ENCODE data around the gene IDH3G. TPM values are rescaled to one million over a fixed set of nuclear protein-coding genes. Genes with fewer than 3 reads are reported as not detected.
A peak's percentile ranks its signal among the peaks of the same experiment; 100 is the strongest.

Gene IDH3G
- total RNA-seq, 2 donors from 2014 or later, result 34.0 to 41.0 TPM

DNA sequence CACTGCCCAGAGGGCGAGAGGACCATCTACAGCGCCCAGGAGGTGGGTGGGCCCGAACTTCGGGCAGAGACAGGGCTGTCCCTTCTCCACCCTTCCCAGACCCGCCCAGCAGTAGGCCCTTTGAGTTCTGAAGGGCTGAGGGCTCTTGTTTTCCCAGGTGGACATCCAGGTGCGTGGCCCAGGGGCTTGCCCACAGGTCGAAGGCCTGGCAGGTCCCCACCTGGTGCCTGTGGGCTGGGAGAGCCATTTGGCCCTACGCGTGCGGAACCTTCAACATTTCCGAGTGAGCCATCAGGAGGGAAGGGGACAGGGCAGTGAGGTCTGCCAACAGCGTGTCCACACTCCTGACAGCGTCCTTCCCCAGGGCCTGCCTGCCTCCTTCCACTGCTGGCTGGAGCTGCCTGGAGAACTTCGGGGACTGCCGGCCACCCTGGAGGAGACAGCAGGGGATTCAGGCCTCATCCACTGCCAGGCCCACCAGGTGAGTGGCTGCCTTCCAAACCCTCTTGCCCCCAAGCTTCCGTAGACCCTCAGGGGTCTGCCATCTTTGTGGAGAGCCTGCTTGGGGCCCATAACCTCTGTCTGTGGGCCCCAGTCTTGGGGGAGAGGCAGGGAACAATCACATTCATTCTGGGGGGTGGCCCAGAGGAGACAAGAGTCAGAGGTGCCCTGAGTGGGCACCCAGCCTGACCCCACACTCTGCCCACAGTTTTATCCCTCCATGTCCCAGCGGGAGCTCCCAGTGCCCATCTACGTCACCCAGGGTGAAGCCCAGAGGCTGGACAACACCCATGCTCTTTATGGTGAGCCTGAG lies 23.4 kb downstream of the IDH3G start:
- Mint-ChIP-seq H3K9me3 (no peaks in the 10 kb centered on the region), H3K4me3 (no peak overlapping the region), H3K4me1 (ENCODE audit: low read depth) (peaks cover 10% of the 10 kb centered on the region), H3K36me3 (ENCODE audit: insufficient read depth in 2 of 2) (no peaks in the 10 kb centered on the region), H3K27me3 (ENCODE audit: low read depth) (no peaks in the 10 kb centered on the region), H3K27ac (no peak overlapping the region)
- DNase-seq (no peak), ATAC-seq (replicated peaks in 1 of 2) (no peak)

DNA sequence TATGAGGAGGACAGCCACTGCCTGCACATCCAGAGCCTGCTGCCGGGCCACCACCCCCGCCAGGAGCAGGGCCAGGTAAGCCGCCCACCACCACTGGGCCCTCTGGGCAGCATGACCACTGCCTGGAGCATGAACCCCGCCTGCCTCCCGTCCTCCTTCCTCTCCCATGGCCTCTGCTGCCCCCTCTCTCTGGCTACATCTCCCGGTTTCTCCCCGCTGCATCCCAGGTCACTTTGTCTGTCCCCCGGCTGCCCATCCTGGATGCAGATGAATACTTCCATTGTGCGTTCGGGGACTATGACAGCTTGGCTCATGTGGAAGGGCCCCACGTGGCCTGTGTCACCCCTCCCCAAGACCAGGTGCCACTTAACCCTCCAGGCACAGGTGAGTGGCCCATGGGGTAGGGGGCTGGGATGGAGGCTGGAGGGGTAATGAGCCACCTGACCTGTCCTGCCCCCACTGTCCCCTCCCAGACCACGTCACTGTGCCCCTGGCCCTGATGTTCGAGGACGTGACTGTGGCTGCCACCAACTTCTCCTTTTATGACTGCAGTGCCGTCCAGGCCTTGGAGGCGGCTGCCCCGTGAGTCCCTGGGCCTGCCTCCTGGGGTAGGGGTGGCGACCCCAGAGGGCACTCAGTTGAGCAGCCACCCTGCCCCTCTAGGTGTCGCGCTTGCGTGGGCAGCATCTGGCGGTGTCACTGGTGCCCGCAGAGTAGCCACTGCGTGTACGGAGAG lies 24.1 kb downstream of the IDH3G start:
- H3K9me3 Mint-ChIP-seq, result no peaks in the 10 kb centered on the region
- no peak for DNase-seq
- no peaks in the 10 kb centered on the region for H3K27me3 Mint-ChIP-seq (ENCODE audit: low read depth)
- H3K4me3 Mint-ChIP-seq, result no peak overlapping the region
- ATAC-seq (replicated peaks in 1 of 2), result no peak
- no peak overlapping the region for H3K27ac Mint-ChIP-seq
- peaks cover 10% of the 10 kb centered on the region for H3K4me1 Mint-ChIP-seq (ENCODE audit: low read depth)
- no peaks in the 10 kb centered on the region for H3K36me3 Mint-ChIP-seq (ENCODE audit: insufficient read depth in 2 of 2)

DNA sequence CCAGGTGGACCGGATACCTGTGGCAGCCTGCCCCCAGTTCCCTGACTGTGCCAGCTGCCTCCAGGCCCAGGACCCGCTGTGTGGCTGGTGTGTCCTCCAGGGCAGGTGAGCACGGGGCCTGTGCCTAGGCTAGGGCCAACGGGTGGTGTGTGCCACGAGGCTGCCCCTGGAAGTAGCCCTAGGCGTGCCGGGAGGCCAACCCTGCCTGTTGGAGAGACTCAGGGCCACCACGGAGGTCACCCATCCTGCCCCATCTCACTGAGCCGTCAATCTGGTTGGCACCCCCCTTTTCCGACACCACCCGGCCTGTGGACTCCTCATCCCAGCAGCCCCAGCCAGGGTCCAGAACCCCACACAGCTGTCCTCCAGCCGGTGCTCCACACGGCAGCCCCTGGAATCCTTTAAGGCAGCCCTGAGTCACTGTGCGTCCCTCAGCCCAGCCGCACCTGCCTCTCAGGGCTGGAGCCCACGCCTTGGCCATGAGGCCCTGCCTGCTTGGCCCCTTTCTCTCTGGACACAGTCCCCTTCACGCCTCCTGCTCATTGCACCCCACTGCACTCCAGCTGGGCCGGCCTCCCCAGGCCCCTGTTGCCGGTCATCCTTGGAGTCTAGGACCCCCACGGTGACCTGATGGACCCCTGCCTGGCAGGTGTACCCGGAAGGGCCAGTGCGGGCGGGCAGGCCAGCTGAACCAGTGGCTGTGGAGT lies 24.9 kb downstream of the IDH3G start:
- Mint-ChIP-seq H3K27me3 (ENCODE audit: low read depth) (no peaks in the 10 kb centered on the region), H3K36me3 (ENCODE audit: insufficient read depth in 2 of 2) (no peaks in the 10 kb centered on the region), H3K4me3 (no peak overlapping the region), H3K27ac (no peak overlapping the region), H3K4me1 (ENCODE audit: low read depth) (peaks cover 10% of the 10 kb centered on the region), H3K9me3 (no peaks in the 10 kb centered on the region)
- ATAC-seq (replicated peaks in 1 of 2) (no peak), DNase-seq (no peak)

DNA sequence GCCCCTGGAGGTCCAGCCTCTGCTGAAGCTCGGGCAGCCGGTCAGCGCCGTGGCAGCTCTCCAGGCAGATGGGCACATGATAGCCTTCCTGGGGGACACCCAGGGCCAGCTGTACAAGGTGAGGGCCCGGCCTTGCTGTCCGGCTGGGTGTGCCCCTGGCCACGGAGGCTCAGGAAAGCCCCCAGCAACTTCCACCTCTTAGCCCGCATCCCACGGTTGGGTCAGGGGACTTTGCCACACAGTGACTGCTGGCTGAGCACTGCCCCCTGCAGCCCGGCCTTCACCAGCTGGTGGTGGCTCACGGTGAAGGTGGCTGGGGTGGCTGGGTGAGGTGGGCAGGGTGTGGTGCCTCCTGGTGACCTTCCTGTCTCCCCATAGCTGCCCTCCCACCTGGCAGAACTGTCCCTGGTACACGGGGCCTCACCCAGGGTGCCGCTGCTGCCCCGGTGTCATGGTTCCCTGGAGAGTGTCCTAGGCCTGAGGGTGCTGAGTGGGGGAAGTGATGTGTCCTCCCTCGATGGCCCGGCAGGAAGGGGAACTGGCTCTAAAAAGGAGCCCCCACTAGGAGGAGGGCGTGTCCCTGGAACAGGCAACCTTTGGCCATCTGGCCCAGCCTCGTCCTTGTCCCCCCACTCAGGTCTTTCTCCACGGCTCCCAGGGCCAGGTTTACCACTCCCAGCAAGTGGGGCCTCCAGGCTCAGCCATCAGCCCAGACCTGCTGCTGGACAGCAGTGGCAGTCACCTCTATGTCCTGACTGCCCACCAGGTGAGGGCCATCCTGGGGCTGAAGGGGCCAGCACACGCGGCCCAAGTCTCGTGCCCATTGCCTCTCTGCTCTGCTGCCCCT lies 25.6 kb downstream of the IDH3G start:
- peak overlapping the region in 1 of 2 donors; percentile 27 for H3K4me3 Mint-ChIP-seq
- DNase-seq (no peak), ATAC-seq (replicated peaks in 1 of 2) (no peak)
- H3K9me3 Mint-ChIP-seq, result no peaks in the 10 kb centered on the region
- H3K36me3 Mint-ChIP-seq (ENCODE audit: insufficient read depth in 2 of 2), result no peaks in the 10 kb centered on the region
- no peak overlapping the region for H3K27ac Mint-ChIP-seq
- peaks cover 5% of the 10 kb centered on the region for H3K27me3 Mint-ChIP-seq (ENCODE audit: low read depth)
- H3K4me1 Mint-ChIP-seq (ENCODE audit: low read depth), result peaks cover 17% of the 10 kb centered on the region

DNA sequence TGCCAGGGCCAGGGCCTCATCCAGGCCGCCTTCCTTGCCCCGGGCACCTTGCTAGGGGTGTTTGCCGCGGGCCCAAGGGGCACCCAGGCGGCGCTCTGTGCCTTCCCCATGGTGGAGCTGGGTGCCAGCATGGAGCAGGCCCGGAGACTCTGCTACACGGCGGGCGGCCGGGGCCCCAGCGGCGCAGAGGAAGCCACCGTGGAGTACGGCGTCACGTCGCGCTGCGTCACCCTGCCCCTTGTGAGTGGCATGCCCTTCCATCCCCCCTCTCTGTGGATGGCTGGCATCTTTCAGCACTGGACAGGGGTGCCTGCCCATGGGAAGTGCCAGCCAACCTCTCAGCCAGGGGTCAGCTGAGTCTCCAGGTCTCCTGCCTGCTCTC lies 26.5 kb downstream of the IDH3G start:
- Mint-ChIP-seq H3K27me3 (ENCODE audit: low read depth) (peaks cover 9% of the 10 kb centered on the region), H3K4me1 (ENCODE audit: low read depth) (peaks cover 17% of the 10 kb centered on the region), H3K4me3 (no peak overlapping the region), H3K9me3 (no peaks in the 10 kb centered on the region), H3K27ac (no peak overlapping the region), H3K36me3 (ENCODE audit: insufficient read depth in 2 of 2) (no peaks in the 10 kb centered on the region)
- DNase-seq, result no peak
- ATAC-seq (replicated peaks in 1 of 2), result no peak

DNA sequence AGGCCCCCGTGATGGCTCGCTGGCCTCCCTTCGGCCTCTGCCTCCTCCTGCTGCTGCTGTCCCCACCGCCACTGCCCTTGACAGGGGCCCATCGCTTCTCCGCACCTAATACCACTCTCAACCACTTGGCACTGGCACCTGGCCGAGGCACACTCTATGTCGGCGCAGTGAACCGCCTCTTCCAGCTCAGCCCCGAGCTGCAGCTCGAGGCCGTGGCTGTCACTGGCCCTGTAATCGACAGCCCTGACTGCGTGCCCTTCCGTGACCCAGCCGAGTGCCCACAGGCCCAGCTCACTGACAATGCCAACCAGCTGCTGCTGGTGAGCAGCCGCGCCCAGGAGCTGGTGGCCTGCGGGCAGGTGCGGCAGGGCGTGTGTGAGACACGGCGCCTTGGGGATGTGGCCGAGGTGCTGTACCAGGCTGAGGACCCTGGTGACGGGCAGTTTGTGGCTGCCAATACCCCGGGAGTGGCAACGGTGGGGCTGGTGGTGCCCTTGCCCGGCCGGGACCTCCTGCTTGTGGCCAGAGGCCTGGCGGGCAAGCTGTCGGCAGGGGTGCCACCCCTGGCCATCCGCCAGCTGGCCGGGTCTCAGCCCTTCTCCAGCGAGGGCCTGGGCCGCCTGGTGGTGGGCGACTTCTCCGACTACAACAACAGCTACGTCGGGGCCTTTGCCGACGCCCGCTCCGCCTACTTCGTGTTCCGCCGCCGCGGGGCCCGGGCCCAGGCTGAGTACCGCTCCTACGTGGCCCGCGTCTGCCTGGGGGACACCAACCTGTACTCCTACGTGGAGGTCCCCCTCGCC lies 27.1 kb downstream of the IDH3G start:
- ATAC-seq (replicated peaks in 1 of 2), result no peak

DNA sequence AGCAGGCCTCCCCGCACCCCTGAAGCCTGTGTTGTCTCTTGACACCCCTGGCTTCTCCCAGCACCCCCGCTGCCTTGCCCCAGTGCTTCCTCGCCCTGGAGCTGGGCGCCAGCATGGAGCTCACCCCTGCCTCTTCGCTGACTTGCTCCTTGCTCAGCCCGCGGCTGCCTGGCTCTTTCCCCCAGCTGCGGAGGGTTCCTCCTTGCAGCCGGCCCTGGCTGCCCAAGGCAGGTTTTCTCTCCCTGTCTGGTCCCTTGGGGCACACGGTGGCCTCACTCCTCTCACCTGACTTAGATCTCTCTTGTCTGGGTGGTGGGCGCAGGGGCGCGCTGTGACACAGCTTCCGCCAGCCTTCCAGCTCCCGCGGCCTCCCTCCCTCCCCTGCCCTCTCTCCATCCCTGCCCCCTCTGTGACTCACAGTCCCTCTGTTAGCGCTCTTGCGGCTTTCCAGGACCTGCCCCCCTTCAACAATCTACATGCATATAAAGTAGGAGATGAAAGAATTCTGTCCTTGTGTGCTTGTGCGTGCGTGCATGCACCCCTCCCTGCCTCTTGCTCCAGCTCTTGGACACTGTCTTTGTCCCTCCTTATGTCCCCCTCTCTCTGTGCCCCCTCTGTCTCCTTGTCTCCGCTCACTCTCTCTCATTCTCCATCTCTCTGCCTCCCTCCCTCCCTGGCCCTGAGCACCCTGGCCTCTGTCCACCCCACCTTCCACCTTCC lies 27.9 kb downstream of the IDH3G start:
- peaks cover 9% of the 10 kb centered on the region for H3K27me3 Mint-ChIP-seq (ENCODE audit: low read depth)
- DNase-seq, result peak in 1 of 2 donors; percentile 33
- peak; percentile 58 to 59 for ATAC-seq (replicated peaks in 1 of 2)
- no peaks in the 10 kb centered on the region for H3K9me3 Mint-ChIP-seq
- no peaks in the 10 kb centered on the region for H3K36me3 Mint-ChIP-seq (ENCODE audit: insufficient read depth in 2 of 2)
- H3K4me1 Mint-ChIP-seq (ENCODE audit: low read depth), result peaks cover 17% of the 10 kb centered on the region
- H3K27ac Mint-ChIP-seq, result no peak overlapping the region
- H3K4me3 Mint-ChIP-seq, result peak overlapping the region; percentile 24 to 60

More for the DNA sequence above, 27.1 kb downstream of the IDH3G start:
- H3K27ac Mint-ChIP-seq, result no peak overlapping the region
- no peaks in the 10 kb centered on the region for H3K36me3 Mint-ChIP-seq (ENCODE audit: insufficient read depth in 2 of 2)
- peaks cover 9% of the 10 kb centered on the region for H3K27me3 Mint-ChIP-seq (ENCODE audit: low read depth)
- H3K4me1 Mint-ChIP-seq (ENCODE audit: low read depth), result peaks cover 17% of the 10 kb centered on the region
- DNase-seq, result no peak
- H3K9me3 Mint-ChIP-seq, result no peaks in the 10 kb centered on the region
- peak overlapping the region in 1 of 2 donors; percentile 39 for H3K4me3 Mint-ChIP-seq

DNA sequence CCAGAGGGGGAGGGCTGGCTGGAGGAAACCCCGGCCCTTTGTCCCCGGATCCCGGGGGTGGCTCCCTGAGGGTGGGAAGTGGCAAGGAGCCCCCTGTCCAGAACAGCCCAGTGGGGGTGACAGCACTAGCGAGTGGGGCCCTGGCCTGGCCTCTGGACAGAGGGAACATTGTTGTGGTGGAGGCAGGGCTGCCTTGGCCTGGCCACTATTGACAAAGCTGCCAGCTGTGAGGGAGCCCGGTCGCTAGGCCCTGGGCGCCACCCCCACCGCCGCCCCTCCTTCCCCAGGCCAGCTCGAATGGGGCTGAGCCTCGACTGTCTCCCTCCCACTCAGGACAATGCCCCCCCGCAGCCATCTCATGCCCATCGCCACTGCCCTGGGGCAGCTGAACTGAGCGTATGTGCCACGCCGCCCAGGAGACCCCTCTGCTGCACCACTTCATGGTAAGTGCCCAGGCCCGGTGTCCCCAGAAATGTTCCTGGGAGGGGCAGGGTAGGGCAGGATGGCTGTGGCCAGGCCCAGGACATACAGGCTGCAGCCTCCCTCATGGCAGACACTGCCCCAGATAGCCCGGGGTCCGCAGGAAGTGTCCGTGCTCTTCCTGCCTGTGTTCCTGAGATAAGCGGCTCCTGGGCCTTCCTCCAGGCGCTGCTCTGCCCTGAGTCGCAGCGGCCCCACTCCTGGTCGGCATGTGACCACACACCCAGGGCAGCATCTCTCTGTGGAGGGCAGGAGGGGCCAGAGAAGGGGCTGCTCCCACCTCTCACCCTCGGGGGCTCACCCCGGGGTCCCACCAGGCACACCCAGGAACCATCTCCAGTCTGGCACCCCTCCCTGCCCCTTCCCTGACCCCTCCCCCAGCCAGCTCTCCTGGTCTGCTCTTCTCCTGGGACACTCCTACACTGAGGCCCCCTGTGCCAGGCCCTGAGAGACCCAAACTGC lies 28.8 kb downstream of the IDH3G start:
- ATAC-seq (replicated peaks in 1 of 2), result no peak
- peaks cover 9% of the 10 kb centered on the region for H3K27me3 Mint-ChIP-seq (ENCODE audit: low read depth)
- H3K4me1 Mint-ChIP-seq (ENCODE audit: low read depth), result peaks cover 17% of the 10 kb centered on the region
- no peaks in the 10 kb centered on the region for H3K9me3 Mint-ChIP-seq
- no peak for DNase-seq
- no peak overlapping the region for H3K27ac Mint-ChIP-seq
- no peaks in the 10 kb centered on the region for H3K36me3 Mint-ChIP-seq (ENCODE audit: insufficient read depth in 2 of 2)
- peak overlapping the region in 1 of 2 donors; percentile 60 for H3K4me3 Mint-ChIP-seq

DNA sequence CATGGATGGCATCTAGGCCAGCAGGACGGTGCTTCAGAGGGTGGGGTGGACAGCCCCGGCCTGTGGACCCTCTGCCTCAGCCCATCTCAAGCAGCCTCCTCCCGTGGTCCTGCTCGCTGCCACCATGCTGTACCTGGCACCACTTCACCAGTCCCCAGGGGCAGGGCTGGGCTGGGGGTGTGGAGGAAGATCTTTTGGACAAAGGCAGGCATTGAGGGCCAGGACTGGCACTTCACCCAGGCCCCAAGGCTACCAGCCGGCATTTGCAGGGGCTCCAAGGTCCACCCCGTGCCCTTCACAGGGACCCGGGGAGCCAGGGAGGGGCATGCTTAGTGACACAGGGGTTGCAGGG lies 29.4 kb downstream of the IDH3G start:
- H3K9me3 Mint-ChIP-seq, result no peaks in the 10 kb centered on the region
- ATAC-seq (replicated peaks in 1 of 2) (no peak), DNase-seq (no peak)
- H3K4me1 Mint-ChIP-seq (ENCODE audit: low read depth), result peaks cover 17% of the 10 kb centered on the region
- H3K4me3 Mint-ChIP-seq, result no peak overlapping the region
- H3K27me3 Mint-ChIP-seq (ENCODE audit: low read depth), result peaks cover 9% of the 10 kb centered on the region
- H3K27ac Mint-ChIP-seq, result no peak overlapping the region
- H3K36me3 Mint-ChIP-seq (ENCODE audit: insufficient read depth in 2 of 2), result no peaks in the 10 kb centered on the region

DNA sequence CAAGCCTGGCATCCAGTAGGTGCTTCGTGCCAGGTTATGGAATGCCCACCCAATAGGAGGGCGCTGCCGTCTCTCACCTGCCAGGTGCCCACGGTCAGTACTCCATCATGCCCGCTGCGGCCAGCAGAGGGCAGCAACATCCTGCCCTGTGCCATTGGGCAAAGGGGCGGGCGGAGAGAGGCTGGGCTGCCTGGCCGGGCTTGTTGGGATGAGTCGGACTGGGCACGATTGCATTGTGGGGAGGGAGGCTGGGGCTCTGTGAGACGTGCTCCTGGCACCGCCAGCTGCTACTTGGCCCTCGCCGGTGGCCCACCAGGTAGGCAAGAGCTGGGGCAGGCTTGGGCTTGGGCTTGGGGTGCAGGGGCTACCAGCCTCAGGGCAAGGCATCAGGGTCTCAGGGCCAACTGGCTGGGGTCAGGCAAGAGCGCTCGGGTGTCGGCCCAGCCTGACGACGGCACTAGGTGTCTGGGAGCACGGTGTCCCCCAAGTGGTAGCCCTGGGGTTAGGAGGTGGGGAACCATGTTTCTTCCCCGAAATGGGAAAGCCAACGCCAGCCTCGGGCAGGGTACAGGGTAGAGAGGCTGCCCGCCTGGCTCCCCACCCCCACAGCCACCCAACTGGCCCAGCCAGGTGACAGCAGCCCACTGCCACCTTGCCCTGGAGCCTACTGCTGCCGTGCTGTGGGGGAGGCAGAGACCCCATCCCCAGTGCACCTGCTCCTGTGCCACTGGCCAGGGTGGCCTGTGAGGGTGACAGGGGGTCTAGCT lies 30.0 kb downstream of the IDH3G start, which contains the start of gene PLXNB3:
TSS of gene PLXNB3 (plus strand) at position 261 of the 767 bp plus-strand sequence. CDS start 1,287 bp downstream, outside the sequence.
- Mint-ChIP-seq H3K4me1 (ENCODE audit: low read depth) (peaks cover 17% of the 10 kb centered on the region), H3K27me3 (ENCODE audit: low read depth) (peaks cover 9% of the 10 kb centered on the region), H3K36me3 (ENCODE audit: insufficient read depth in 2 of 2) (no peaks in the 10 kb centered on the region), H3K4me3 (peak within 1 kb of the TSS in 1 of 2 donors; percentile 52), H3K27ac (no peak within 1 kb of the TSS), H3K9me3 (no peaks in the 10 kb centered on the region)
- DNase-seq (peak; percentile 82 to 83), ATAC-seq (replicated peaks in 1 of 2) (peak; percentile 87 to 92)

Data from activated T-cell treated with anti-CD3 and anti-CD28 coated beads, Interleukin-2, amount 50 U/mL, for 72 hours (primary cell).